Gastroesophageal sphincter (tissue), 3 donors: ENCODE measurements around the gene ZDHHC3.

ENCODE experiments used
- CTCF ChIP-seq, 4 experiments: fragments of 200-600 bp in 2 of 4; fragments of 450-650 bp in 2 of 4; sonication (generic) in 1 of 4; IDR thresholded peaks; one replicate each; pipeline ENCODE4 v1.5.1; 2017 to 2019; ENCODE audit warnings: antibody characterized with exemption in 4 of 4, mild to moderate bottlenecking in 2 of 4, moderate library complexity in 2 of 4
- POLR2A ChIP-seq, 2 donors: fragments of 450-650 bp; IDR thresholded peaks; one replicate each; pipeline ENCODE4 v1.6.1; 2017; ENCODE audit warnings: antibody characterized with exemption in 2 of 2, mild to moderate bottlenecking in 2 of 2, moderate library complexity in 1 of 2
- POLR2AphosphoS5 ChIP-seq: sonication (generic); formaldehyde crosslinking; IDR thresholded peaks from one replicate; pipeline ENCODE4 v1.6.1; 2017; ENCODE audit warnings: antibody characterized with exemption

- TF ChIP-seq CTCF (IDR thresholded peaks at IDR 0.05) (no peak), POLR2AphosphoS5 (no peak), POLR2A (IDR thresholded peaks at IDR 0.05) (no peak)
Measured at GRCh38 chr3:44983484-44983941, 7.5 kb upstream of the ZDHHC3 start.
